GM03348 (cell line): ENCODE results near the gene KLF11.

Source experiments
- DNase-seq: peaks from one replicate; pipeline ENCODE4 v3.0.0; 2012; ENCODE audit warnings: low spot score

KLF11 gene

GRCh38 chr2:10043256-10043905 is at the start of gene KLF11:
Gene KLF11, plus strand, starts transcription at chr2:10043550. Its CDS starts 167 bp downstream, at chr2:10043717.
- peak; percentile 98 for DNase-seq

- DNase-seq = no peak
Measured at GRCh38 chr2:9994462-9994861, 48.9 kb upstream of the KLF11 start.

- DNase-seq = no peak
Measured at GRCh38 chr2:9995059-9995458, 48.3 kb upstream of the KLF11 start.

- DNase-seq = no peak
Measured at GRCh38 chr2:9996321-9996720, 47.0 kb upstream of the KLF11 start.

- no peak for DNase-seq
Measured at GRCh38 chr2:9997936-9998335, 45.4 kb upstream of the KLF11 start.

GRCh38 chr2:9998916-9999654 is 44.3 kb upstream of the KLF11 start:
- DNase-seq = no peak

- DNase-seq = no peak
Measured at GRCh38 chr2:9999693-10000092, 43.7 kb upstream of the KLF11 start.

GRCh38 chr2:10000541-10000940 is 42.8 kb upstream of the KLF11 start:
- no peak for DNase-seq

- DNase-seq = no peak
Measured at GRCh38 chr2:10001586-10001985, 41.8 kb upstream of the KLF11 start.

- no peak for DNase-seq
Measured at GRCh38 chr2:10002109-10002508, 41.2 kb upstream of the KLF11 start.

- DNase-seq = no peak
Measured at GRCh38 chr2:10002681-10003080, 40.7 kb upstream of the KLF11 start.

GRCh38 chr2:10003206-10004125 is 39.9 kb upstream of the KLF11 start:
- DNase-seq = no peak

GRCh38 chr2:10004401-10004800 is 38.9 kb upstream of the KLF11 start:
- DNase-seq = no peak

- DNase-seq = no peak
Measured at GRCh38 chr2:10004836-10005235, 38.5 kb upstream of the KLF11 start.

- DNase-seq = no peak
Measured at GRCh38 chr2:10005461-10006235, 37.7 kb upstream of the KLF11 start.

- no peak for DNase-seq
Measured at GRCh38 chr2:10006236-10007161, 36.9 kb upstream of the KLF11 start.

GRCh38 chr2:10007435-10007834 is 35.9 kb upstream of the KLF11 start:
- peak; percentile 67 for DNase-seq

- no peak for DNase-seq
Measured at GRCh38 chr2:10007921-10008808, 35.2 kb upstream of the KLF11 start.

- DNase-seq = no peak
Measured at GRCh38 chr2:10008809-10009176, 34.6 kb upstream of the KLF11 start.
